RWPE1 (cell line): ENCODE data around the gene TXNDC5.

Experiments used
- CTCF ChIA-PET: fragments of 350-600 bp; sonication (Branson Sonifier 250); formaldehyde crosslinking; extraction: SDS; loops from one replicate; lab custom pipeline; 2021; lab: Yijun Ruan, JAX
- POLR2A ChIA-PET: fragments of 400-600 bp; formaldehyde crosslinking; extraction: SDS; loops from one replicate; lab custom pipeline; 2020; ENCODE audit warnings: antibody characterized with exemption; ENCODE audit not compliant: low non-redundant PET; lab: Yijun Ruan, JAX
- DNase-seq: peaks from one replicate; pipeline ENCODE4 v3.0.0; 2012; ENCODE audit warnings: low spot score
- H3K27ac ChIP-seq: fragments of 450-650 bp; 2 replicates; pipeline ENCODE4 v1.5.1; 2017
- CTCF ChIP-seq: fragments of 450-650 bp; conservative IDR thresholded peaks from 2 replicates; pipeline ENCODE4 v1.5.1; 2017; ENCODE audit warnings: low read depth, mild to moderate bottlenecking

TXNDC5 gene

DNA sequence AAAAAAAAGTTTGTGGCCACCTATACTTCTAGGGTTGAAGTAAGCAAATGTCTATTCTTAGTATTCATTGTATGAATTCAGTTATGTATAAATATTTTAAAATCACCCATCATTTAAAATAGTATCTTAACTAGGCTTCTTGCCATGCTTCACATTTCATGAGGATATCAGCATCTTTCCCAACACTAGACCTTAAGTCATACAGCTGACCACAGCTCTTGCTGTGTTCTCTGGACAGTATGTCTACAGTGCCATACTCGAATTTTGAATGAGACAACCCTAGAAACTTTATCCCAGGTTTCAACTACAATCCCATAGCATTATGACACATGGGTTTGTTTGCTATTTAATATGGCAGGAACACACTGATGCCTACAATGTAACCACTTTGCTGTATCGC, 5.2 kb downstream of the TXNDC5 start:
- no peak for TF ChIP-seq CTCF
- DNase-seq, result no peak
- POLR2A ChIA-PET, result no interaction called here
- no peak overlapping the region for H3K27ac ChIP-seq
- CTCF ChIA-PET, result interaction anchor here (0.8 kb wide), 1 partner anchor 26 kb away, joined by 5 read pairs; no protein-coding TSS in a partner anchor

DNA sequence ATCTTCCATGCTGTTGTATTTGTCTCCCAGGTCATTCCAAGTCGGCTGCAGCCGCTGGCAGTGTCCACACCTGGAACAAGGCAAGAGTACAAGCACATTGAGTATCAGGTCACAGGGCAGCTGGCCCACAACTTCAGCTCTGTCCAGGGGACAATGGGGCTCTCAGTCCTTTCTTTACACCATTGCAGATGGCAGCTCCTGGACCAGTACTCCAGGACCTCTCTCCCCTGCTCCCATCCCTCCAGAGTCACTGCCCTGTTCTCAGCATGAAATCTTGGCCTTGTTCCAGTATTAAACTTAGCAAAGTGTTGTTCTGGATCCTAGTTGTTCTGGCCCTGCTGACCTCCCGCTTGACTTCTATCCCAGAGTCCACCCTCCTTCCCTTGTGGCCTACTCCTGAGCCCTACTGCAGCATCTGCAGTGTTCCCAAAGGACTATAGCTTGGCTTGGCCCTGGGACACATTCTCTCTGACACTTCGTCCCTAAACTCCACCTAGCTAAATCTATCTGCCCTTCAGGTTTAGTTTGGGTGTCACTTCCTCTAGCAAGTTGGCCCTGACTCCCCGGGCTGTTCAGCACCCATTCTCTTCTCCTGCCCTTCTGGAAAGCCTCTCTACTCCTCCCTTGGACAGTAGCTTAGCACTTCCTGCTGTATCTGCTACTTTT, 5.8 kb downstream of the TXNDC5 start:
- H3K27ac ChIP-seq, result no peak overlapping the region
- DNase-seq, result no peak
- no peak for TF ChIP-seq CTCF
- POLR2A ChIA-PET, result no interaction called here
- CTCF ChIA-PET, result interaction anchor here (0.8 kb wide), 1 partner anchor 25 kb away, joined by 5 read pairs; no protein-coding TSS in a partner anchor

DNA sequence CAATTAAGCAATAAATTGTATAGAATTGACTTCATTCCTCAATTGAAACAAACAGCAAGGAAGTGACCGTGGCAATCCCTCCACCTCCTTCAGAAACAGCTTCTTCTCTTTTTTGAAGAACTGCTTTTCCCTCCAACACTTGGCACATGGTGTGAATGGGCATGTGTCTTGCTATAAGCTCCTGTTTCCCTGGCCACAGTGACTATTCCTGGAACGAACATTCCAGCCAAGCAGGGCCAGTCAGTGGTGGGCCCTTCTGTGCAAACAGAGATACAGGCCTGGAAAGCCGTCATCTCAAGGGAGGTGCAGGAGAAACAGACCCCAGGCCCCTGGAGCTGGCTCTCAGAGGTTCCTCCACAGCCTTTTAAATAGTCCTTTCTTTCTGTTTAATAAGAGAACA, 6.9 kb downstream of the TXNDC5 start:
- no peak for TF ChIP-seq CTCF
- H3K27ac ChIP-seq, result no peak overlapping the region
- CTCF ChIA-PET, result no interaction called here
- POLR2A ChIA-PET, result no interaction called here
- DNase-seq, result no peak

DNA sequence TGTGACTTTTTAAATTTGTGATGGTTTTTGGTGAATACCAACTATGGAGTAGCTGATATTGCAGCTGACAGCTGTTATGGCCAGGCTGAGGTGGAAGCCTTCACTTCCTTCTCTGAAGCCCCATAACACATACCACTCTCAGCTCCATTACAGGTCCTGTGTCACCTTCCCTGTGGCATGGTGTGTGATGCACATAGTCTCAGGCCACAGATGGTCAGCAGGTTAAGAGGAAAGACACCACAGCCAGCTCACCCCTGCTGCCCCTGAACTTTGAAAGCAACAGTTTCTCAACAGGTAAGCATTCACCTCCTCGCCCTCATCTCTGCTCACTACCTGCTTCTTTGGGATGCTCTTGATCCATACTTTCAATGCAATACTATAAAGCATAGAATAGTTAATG, 7.7 kb downstream of the TXNDC5 start:
- ChIA-PET CTCF (interaction anchor here (0.7 to 1.1 kb wide), 2 partner anchors 21 to 104 kb away, joined by 3 read pairs; no protein-coding TSS in a partner anchor), POLR2A (no interaction called here)
- DNase-seq, result no peak
- no peak overlapping the region for H3K27ac ChIP-seq
- TF ChIP-seq CTCF, result no peak

DNA sequence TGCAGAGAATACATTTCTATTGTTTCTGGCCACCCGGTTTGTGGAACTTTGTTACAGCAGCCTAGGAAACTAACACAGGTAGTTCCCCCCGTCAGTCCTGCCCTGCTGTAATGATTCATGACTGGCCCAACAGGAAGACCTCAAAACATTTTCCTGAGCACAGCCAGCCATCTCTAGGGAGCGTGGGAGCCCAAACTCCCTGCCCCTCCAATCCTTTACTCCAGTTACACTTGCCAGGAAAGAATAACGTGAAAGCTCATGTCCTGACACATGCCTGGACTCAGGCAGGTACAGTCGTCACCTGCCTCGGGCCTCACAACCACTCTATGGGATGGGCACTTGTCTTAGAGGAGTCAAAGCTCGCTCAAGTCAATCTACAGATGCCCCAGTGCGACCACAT, 8.4 kb downstream of the TXNDC5 start:
- H3K27ac ChIP-seq, result peak overlapping the region; percentile 16
- ChIA-PET POLR2A (no interaction called here), CTCF (interaction anchor here (0.7 to 1.1 kb wide), 2 partner anchors 21 to 104 kb away, joined by 3 read pairs; no protein-coding TSS in a partner anchor)

DNA sequence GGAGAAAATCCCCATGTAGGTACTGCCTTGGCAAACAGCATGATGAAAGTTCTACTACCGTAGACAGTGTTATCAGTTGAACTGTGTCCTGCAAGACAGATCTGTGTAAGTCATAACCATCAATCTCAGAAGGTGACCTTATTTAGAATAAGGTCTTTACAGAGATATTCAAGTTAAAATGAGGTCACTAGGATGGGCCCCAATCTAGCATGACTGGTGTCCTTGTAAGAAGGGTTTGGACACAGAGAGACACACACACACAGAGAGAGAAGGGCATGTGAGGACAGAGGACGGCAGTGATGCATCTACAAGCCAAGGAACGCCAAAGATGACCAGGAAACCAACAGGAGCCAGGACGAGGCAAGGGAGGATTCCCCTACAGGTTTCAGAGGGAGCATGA, 8.8 kb downstream of the TXNDC5 start:
- ChIA-PET POLR2A (no interaction called here), CTCF (no interaction called here)
- no peak for DNase-seq
- H3K27ac ChIP-seq, result peak overlapping the region; percentile 16
- no peak for TF ChIP-seq CTCF

More for the DNA sequence above, 8.4 kb downstream of the TXNDC5 start:
- DNase-seq, result no peak
- TF ChIP-seq CTCF, result no peak
